Pancreas (tissue), 10 donors: ENCODE results near the gene R3HCC1L. TPM values are rescaled to one million over a fixed set of nuclear protein-coding genes. Genes with fewer than 3 reads are reported as not detected.

Source experiments
- ATAC-seq, 4 donors: fragments of 200-7000 bp; cut with Tn5 transposase; one replicate each; pipeline versions ENCODE4 v1.8.0 to v1.9.1; 2020; ENCODE audit warnings: mild to moderate bottlenecking in 4 of 4, moderate library complexity in 4 of 4
- DNase-seq, 6 donors: peaks; one replicate each; pipeline ENCODE4 v3.0.0-alpha.2; 2020
- FAIRE-seq: peaks from 2 replicates; lab custom pipeline; 2012; peaks lifted over from hg19 to GRCh38; lab: Jason Lieb, UNC
- H3K27ac ChIP-seq, 4 donors: fragments of 200-600 bp; sonication (generic); 1 replicate in 3 of 4; 2 replicates in 1 of 4; pipeline versions ENCODE4 v1.5.0 to v1.8.0; 2020
- H3K27me3 ChIP-seq, 4 donors: fragments of 200-600 bp; one replicate each; pipeline ENCODE4 v1.8.0; 2021
- H3K36me3 ChIP-seq, 3 donors: fragments of 200-600 bp; sonication (generic) in 1 of 3; one replicate each; pipeline versions ENCODE4 v1.5.0 to v1.8.0; 2020 to 2021
- H3K4me1 ChIP-seq, 3 donors: fragments of 200-600 bp; one replicate each; pipeline ENCODE4 v1.8.0; 2021
- H3K4me3 ChIP-seq, 4 donors: fragments of 200-600 bp; sonication (generic) in 2 of 4; one replicate each; pipeline versions ENCODE4 v1.5.0 to v1.8.0; 2020 to 2021
- H3K9me3 ChIP-seq, 4 donors: fragments of 200-600 bp; one replicate each; pipeline ENCODE4 v1.8.0; 2021
- CTCF ChIP-seq, 4 donors: fragments of 200-600 bp; sonication (generic) in 3 of 4; IDR thresholded peaks; one replicate each; pipeline versions ENCODE4 v1.5.0 to v1.8.0; 2021; ENCODE audit warnings: antibody characterized with exemption in 4 of 4
- WGBS, 2 donors: extraction: QIAGEN DNeasy Blood & Tissue Kit; methylation state at CpG; one replicate each; pipeline ENCODE4 v1.1.7; 2013; 5-methylcytosine and 5-hydroxymethylcytosine counted together
- intact Hi-C, 3 donors: fragments of 100-400 bp; cut with DNase I; formaldehyde crosslinking; loops; one replicate each; pipeline versions ENCODE4 v1.11.1 to v1.14.2; 2022
- polyA plus RNA-seq, 2 donors: library from polyadenylated mRNA; stranded (reverse); fragments of 200-250 nt; gene quantifications; one replicate each; pipeline ENCODE4 v1.2.3, GENCODE V29; 2013
- total RNA-seq, 6 donors: library from RNA; stranded (reverse); fragmentation: NEBNext Ultra II Directional in 4 of 6; extraction: Animal tissue kit (Norgen Biotek cat#: 25700) in 4 of 6; gene quantifications; one replicate each; pipeline versions ENCODE4 v1.2.1 to v1.2.4, GENCODE V29; 2021 to 2023
- donor health status: healthy with polysubstance abuse.
- donor health status: DM: no; HTN: no; CAD: no; lungs with moderate emphysema.
- donor health status: DM: no; HTN: no; CAD: no.
- donor health status: control.
- donor health status: control.
- donor health status: Bipolar disorder and iron deficiency.
- donor health status: DM: yes; HTN: yes; CAD: no.
- donor health status: DM: no; HTN: no; CAD: no.
- donor health status: DM: no; HTN: no; CAD: no.
- donor health status: DM: yes; HTN: yes; CAD: no.

R3HCC1L gene
- total and polyA plus RNA-seq, 8 donors = 3.9 to 9.5 (median 4.9) TPM

- no peaks in the 10 kb centered on the region for H3K9me3 ChIP-seq
- no peaks in the 10 kb centered on the region for H3K36me3 ChIP-seq
- ATAC-seq = no peak
Measured at GRCh38 chr10:98090822-98091221, 43.6 kb upstream of the R3HCC1L start.

GRCh38 chr10:98096316-98096715 lies 38.1 kb upstream of the R3HCC1L start:
- no peak overlapping the region for H3K27ac ChIP-seq
- FAIRE-seq (no peak), ATAC-seq (no peak), DNase-seq (no peak)
- no peak overlapping the region for H3K4me3 ChIP-seq
- no peak for TF ChIP-seq CTCF (IDR thresholded peaks at IDR 0.05)
- H3K9me3 ChIP-seq = no peaks in the 10 kb centered on the region
- no peaks in the 10 kb centered on the region for H3K4me1 ChIP-seq
- 63% methylated on average over 8 of the region's 8 CpGs for WGBS, 2 donors
- intact Hi-C loops = no loop called here
- H3K27me3 ChIP-seq = no peaks in the 10 kb centered on the region
- no peaks in the 10 kb centered on the region for H3K36me3 ChIP-seq

More at GRCh38 chr10:98090822-98091221, 43.6 kb upstream of the R3HCC1L start:
- no peak overlapping the region for H3K27ac ChIP-seq
- H3K4me3 ChIP-seq = no peak overlapping the region
- intact Hi-C loops = no loop called here
- H3K4me1 ChIP-seq = no peaks in the 10 kb centered on the region
- FAIRE-seq (no peak), DNase-seq (no peak)
- no peak for TF ChIP-seq CTCF (IDR thresholded peaks at IDR 0.05)
- WGBS, 2 donors = 77 to 94% methylated on average over 3 of the region's 3 CpGs
- peaks cover 0 to 5% (median 0%) of the 10 kb centered on the region in 4 donors for H3K27me3 ChIP-seq

GRCh38 chr10:98096731-98097130 lies 37.7 kb upstream of the R3HCC1L start:
- Histone ChIP-seq H3K9me3 (no peaks in the 10 kb centered on the region), H3K4me1 (no peaks in the 10 kb centered on the region), H3K4me3 (no peak overlapping the region), H3K27ac (no peak overlapping the region), H3K36me3 (no peaks in the 10 kb centered on the region), H3K27me3 (no peaks in the 10 kb centered on the region)
- no peak for TF ChIP-seq CTCF (IDR thresholded peaks at IDR 0.05)
- no peak for FAIRE-seq
- no peak for DNase-seq
- no peak for ATAC-seq
- 60% methylated on average over 10 of the region's 10 CpGs for whole genome bisulfite sequencing, 2 donors
- intact Hi-C loops = no loop called here

GRCh38 chr10:98097175-98097574 lies 37.3 kb upstream of the R3HCC1L start:
- 48 to 49% methylated on average over 8 of the region's 8 CpGs for WGBS, 2 donors
- no peaks in the 10 kb centered on the region for H3K36me3 ChIP-seq
- no peak for ATAC-seq
- H3K27me3 ChIP-seq = no peaks in the 10 kb centered on the region
- no peak for TF ChIP-seq CTCF (IDR thresholded peaks at IDR 0.05)
- H3K4me1 ChIP-seq = no peaks in the 10 kb centered on the region
- no peak overlapping the region for H3K27ac ChIP-seq
- H3K9me3 ChIP-seq = no peaks in the 10 kb centered on the region
- no peak for FAIRE-seq
- intact Hi-C loops = no loop called here
- no peak overlapping the region for H3K4me3 ChIP-seq
- no peak for DNase-seq

GRCh38 chr10:98097616-98098015 lies 36.8 kb upstream of the R3HCC1L start:
- Histone ChIP-seq H3K36me3 (no peaks in the 10 kb centered on the region), H3K4me3 (no peak overlapping the region), H3K27me3 (no peaks in the 10 kb centered on the region), H3K27ac (no peak overlapping the region), H3K4me1 (no peaks in the 10 kb centered on the region), H3K9me3 (no peaks in the 10 kb centered on the region)
- no peak for FAIRE-seq
- no peak for DNase-seq
- ATAC-seq = no peak
- intact Hi-C loops = no loop called here
- 50 to 51% methylated on average over 6 of the region's 6 CpGs for WGBS, 2 donors
- TF ChIP-seq CTCF (IDR thresholded peaks at IDR 0.05) = no peak
